Activated CD4-positive, alpha-beta T cell treated with anti-CD3 and anti-CD28 coated beads for 1 hour (primary cell): ENCODE results near the gene BICDL2.
"Not testable (repeated sequence)": the region's sequence is repeated elsewhere in the genome, so short reads cannot be mapped to it uniquely, and the experiment has no call there.

Experiments
- DNase-seq: peaks from one replicate; pipeline ENCODE4 v3.0.0-alpha.2; 2020

BICDL2 gene

GRCh38 chr16:3063625-3064386 lies 27.1 kb upstream of the BICDL2 start:
- no peak for DNase-seq

GRCh38 chr16:3062553-3062952 lies 25.8 kb upstream of the BICDL2 start:
- no peak for DNase-seq

- no peak for DNase-seq
Measured at GRCh38 chr16:3060339-3061127, 23.8 kb upstream of the BICDL2 start.

- DNase-seq = no peak
Measured at GRCh38 chr16:3059723-3060242, 23.0 kb upstream of the BICDL2 start.

GRCh38 chr16:3059041-3059722 lies 22.4 kb upstream of the BICDL2 start:
- peak; percentile 83 for DNase-seq

GRCh38 chr16:3058139-3059030 lies 21.6 kb upstream of the BICDL2 start:
- DNase-seq = no peak

- DNase-seq = no peak
Measured at GRCh38 chr16:3057181-3058138, 20.7 kb upstream of the BICDL2 start.

GRCh38 chr16:3056336-3057180 lies 19.8 kb upstream of the BICDL2 start:
- DNase-seq = no peak

GRCh38 chr16:3055734-3056115 lies 19.0 kb upstream of the BICDL2 start:
- not testable (repeated sequence) for DNase-seq

- no peak for DNase-seq
Measured at GRCh38 chr16:3054965-3055733, 18.4 kb upstream of the BICDL2 start.

- not testable (repeated sequence) for DNase-seq
Measured at GRCh38 chr16:3053330-3053710, 16.6 kb upstream of the BICDL2 start.

GRCh38 chr16:3052571-3053329 lies 16.0 kb upstream of the BICDL2 start:
- DNase-seq = not testable (repeated sequence)

GRCh38 chr16:3051494-3051893 lies 14.8 kb upstream of the BICDL2 start:
- no peak for DNase-seq

GRCh38 chr16:3051009-3051408 lies 14.3 kb upstream of the BICDL2 start:
- DNase-seq = no peak

GRCh38 chr16:3050487-3050886 lies 13.7 kb upstream of the BICDL2 start:
- no peak for DNase-seq

- no peak for DNase-seq
Measured at GRCh38 chr16:3049921-3050481, 13.3 kb upstream of the BICDL2 start.

- DNase-seq = no peak
Measured at GRCh38 chr16:3047387-3047720, 10.6 kb upstream of the BICDL2 start.

- no peak for DNase-seq
Measured at GRCh38 chr16:3046641-3047386, 10.1 kb upstream of the BICDL2 start.
